PC-3 (cell line): ENCODE results near the gene HIF1AN. TPM values are rescaled to one million over a fixed set of nuclear protein-coding genes. Genes with fewer than 3 reads are reported as not detected.

Source experiments
- ATAC-seq: fragments of 200-7000 bp; cut with Tn5 transposase; 2 replicates; pipeline ENCODE4 v1.9.1; 2020; ENCODE audit warnings: mild to moderate bottlenecking, moderate library complexity
- BruUV-seq: library from RNA; stranded (reverse); fragments of 400-500 nt; replicated peaks from 2 replicates; lab custom pipeline; 2021; lab: Mats Ljungman, UMichigan
- CTCF ChIA-PET: fragments of 300-600 bp; sonication (Branson Sonifier 250); formaldehyde crosslinking; loops from one replicate; lab custom pipeline; 2022; ENCODE audit warnings: antibody characterized with exemption; lab: Charles Lee
- POLR2A ChIA-PET: fragments of 300-600 bp; sonication (Branson Sonifier 250); formaldehyde crosslinking; loops from one replicate; lab custom pipeline; 2022; ENCODE audit warnings: antibody characterized with exemption; ENCODE audit not compliant: unreplicated experiment; lab: Charles Lee
- DNase-seq: peaks from one replicate; pipeline ENCODE4 v3.0.0-alpha.2; 2015
- H2AFZ ChIP-seq: fragments of 300-600 bp; sonication (generic); 2 replicates; pipeline ENCODE4 v1.6.0; 2016; ENCODE audit warnings: antibody characterized with exemption, low read length
- H3F3A ChIP-seq: fragments of 300-600 bp; sonication (generic); one replicate; pipeline ENCODE4 v1.6.0; 2017; ENCODE audit warnings: antibody characterized with exemption, low read length, control low read depth, mild to moderate bottlenecking; ENCODE audit not compliant: unreplicated experiment
- H3K27ac ChIP-seq: fragments of 300-600 bp; sonication (generic); 2 replicates; pipeline ENCODE4 v1.5.1; 2016; ENCODE audit warnings: mild to moderate bottlenecking, low read length
- H3K27me3 ChIP-seq: fragments of 300-600 bp; sonication (generic); 2 replicates; pipeline ENCODE4 v1.6.1; 2016; ENCODE audit warnings: low read length, mixed read lengths
- H3K36me3 ChIP-seq: fragments of 300-600 bp; sonication (generic); 2 replicates; pipeline ENCODE4 v1.6.1; 2016; ENCODE audit warnings: low read depth, mixed run types, low read length, mixed read lengths
- H3K4me1 ChIP-seq: fragments of 300-600 bp; sonication (generic); 2 replicates; pipeline ENCODE4 v1.5.1; 2016; ENCODE audit warnings: low read length; ENCODE audit not compliant: insufficient read depth
- H3K4me2 ChIP-seq: fragments of 300-600 bp; sonication (generic); 2 replicates; pipeline ENCODE4 v1.6.0; 2016; ENCODE audit warnings: low read length
- H3K4me3 ChIP-seq: fragments of 300-600 bp; sonication (generic); 2 replicates; pipeline ENCODE4 v1.5.1; 2016; ENCODE audit warnings: mild to moderate bottlenecking, low read length, mixed read lengths
- H3K79me2 ChIP-seq: fragments of 300-600 bp; sonication (generic); 2 replicates; pipeline ENCODE4 v1.6.1; 2017; ENCODE audit warnings: low read length, mixed read lengths
- H3K9ac ChIP-seq: fragments of 300-600 bp; sonication (generic); 2 replicates; pipeline ENCODE4 v1.6.0; 2016; ENCODE audit warnings: mild to moderate bottlenecking, low read length
- H3K9me2 ChIP-seq: fragments of 300-600 bp; sonication (generic); replicated peaks from 2 replicates; pipeline ENCODE4 v1.6.1; 2016; ENCODE audit warnings: mixed run types, low read length, mixed read lengths
- H3K9me3 ChIP-seq: fragments of 300-600 bp; sonication (generic); 2 replicates; pipeline ENCODE4 v1.6.1; 2016; ENCODE audit warnings: low read length, mixed read lengths
- H4K20me1 ChIP-seq: fragments of 300-600 bp; sonication (generic); 2 replicates; pipeline ENCODE4 v1.6.1; 2016; ENCODE audit warnings: low read length, mixed read lengths
- EZH2 ChIP-seq: fragments of 300-600 bp; sonication (generic); IDR thresholded peaks from one replicate; pipeline ENCODE4 v1.6.1; 2017; ENCODE audit warnings: antibody characterized with exemption, mild to moderate bottlenecking, low read length; ENCODE audit not compliant: unreplicated experiment
- EZH2phosphoT487 ChIP-seq: fragments of 300-600 bp; sonication (generic); IDR thresholded peaks from 2 replicates; pipeline ENCODE4 v1.6.1; 2018; ENCODE audit warnings: mild to moderate bottlenecking, antibody characterized with exemption, low read length, borderline replicate concordance
- intact Hi-C: fragments of 100-400 bp; cut with micrococcal nuclease; formaldehyde crosslinking; loops from 2 replicates; pipeline ENCODE4 v1.9.0; 2023
- total RNA-seq: library from RNA; depleted of rRNA; stranded (reverse); fragments of >200 nt; gene quantifications from 2 replicates; pipeline ENCODE4 v1.2.3, GENCODE V29; 2014
- TF ChIP-seq, protein P1 (sequence below): fragments of 300-600 bp; sonication (generic); conservative IDR thresholded peaks from 2 replicates; pipeline ENCODE4 v1.5.1; 2017; ENCODE audit warnings: antibody characterized with exemption, low read depth, mild to moderate bottlenecking, low read length

Gene HIF1AN
- total RNA-seq, 1 experiment from 2014 or later: 4.5 TPM

DNA sequence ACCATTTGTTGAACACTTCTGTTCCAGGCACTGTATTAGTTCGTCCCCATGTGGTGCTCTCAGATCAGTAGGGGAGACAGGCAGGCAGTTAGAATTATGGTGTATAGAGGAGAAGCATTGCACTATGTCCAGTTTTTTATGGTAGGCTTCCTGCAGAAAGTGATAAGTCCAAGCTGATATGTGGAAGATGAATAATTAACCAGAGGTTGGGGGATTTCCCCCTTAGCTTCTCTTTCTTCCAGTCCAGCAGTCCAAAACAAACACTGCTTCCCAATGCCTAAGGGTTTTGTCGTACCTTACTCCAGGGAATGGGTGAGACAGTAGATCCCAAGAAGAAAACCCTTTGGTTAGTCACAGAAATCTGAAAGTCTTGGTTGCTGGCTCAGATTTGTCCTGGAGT is 19.2 kb downstream of the HIF1AN start:
- Histone ChIP-seq H3K79me2 (no peaks in the 10 kb centered on the region), H3K9me2 (no peaks in the 10 kb centered on the region), H3K9ac (no peak overlapping the region), H3K4me1 (no peaks in the 10 kb centered on the region), H3K27me3 (no peaks in the 10 kb centered on the region), H3K36me3 (no peaks in the 10 kb centered on the region), H2AFZ (no peak overlapping the region), H3K27ac (no peak overlapping the region), H3K9me3 (no peaks in the 10 kb centered on the region), H3K4me2 (no peak overlapping the region), H3K4me3 (no peak overlapping the region), H3F3A (no peaks in the 10 kb centered on the region), H4K20me1 (no peaks in the 10 kb centered on the region)
- intact Hi-C loops: no loop called here
- DNase-seq: no peak
- TF ChIP-seq EZH2 (no peak), EZH2phosphoT487 (no peak)
- TF ChIP-seq, protein P1, sequence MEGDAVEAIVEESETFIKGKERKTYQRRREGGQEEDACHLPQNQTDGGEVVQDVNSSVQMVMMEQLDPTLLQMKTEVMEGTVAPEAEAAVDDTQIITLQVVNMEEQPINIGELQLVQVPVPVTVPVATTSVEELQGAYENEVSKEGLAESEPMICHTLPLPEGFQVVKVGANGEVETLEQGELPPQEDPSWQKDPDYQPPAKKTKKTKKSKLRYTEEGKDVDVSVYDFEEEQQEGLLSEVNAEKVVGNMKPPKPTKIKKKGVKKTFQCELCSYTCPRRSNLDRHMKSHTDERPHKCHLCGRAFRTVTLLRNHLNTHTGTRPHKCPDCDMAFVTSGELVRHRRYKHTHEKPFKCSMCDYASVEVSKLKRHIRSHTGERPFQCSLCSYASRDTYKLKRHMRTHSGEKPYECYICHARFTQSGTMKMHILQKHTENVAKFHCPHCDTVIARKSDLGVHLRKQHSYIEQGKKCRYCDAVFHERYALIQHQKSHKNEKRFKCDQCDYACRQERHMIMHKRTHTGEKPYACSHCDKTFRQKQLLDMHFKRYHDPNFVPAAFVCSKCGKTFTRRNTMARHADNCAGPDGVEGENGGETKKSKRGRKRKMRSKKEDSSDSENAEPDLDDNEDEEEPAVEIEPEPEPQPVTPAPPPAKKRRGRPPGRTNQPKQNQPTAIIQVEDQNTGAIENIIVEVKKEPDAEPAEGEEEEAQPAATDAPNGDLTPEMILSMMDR: no peak
- no TSS peak for BruUV-seq
- ATAC-seq: no peak
- CTCF ChIA-PET: no interaction called here
- POLR2A ChIA-PET: no interaction called here

DNA sequence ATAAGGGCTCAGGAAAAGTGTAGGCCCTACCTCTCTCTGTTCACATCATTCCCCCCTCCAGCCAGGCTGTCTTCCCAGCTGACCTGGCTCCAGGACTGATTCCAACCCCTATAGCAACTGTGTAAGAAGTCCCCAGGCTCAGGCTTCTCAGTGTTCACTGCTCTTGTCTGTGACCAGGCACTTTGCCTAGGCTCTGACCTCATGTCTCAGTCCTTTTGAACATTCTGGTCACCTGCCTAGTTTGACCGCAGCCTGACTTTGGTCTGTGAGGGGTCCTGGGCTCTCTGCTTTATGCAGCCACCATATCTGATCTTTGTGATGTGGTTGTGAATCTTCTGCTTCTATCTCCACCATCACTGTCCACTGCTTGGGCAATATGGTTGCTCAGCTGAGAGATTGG is 24.5 kb downstream of the HIF1AN start:
- ChIA-PET CTCF (no interaction called here), POLR2A (no interaction called here)
- Histone ChIP-seq H3K27me3 (no peaks in the 10 kb centered on the region), H3K9me3 (no peaks in the 10 kb centered on the region), H3K4me2 (no peak overlapping the region), H3K4me3 (no peak overlapping the region), H3K36me3 (no peaks in the 10 kb centered on the region), H3K79me2 (no peaks in the 10 kb centered on the region), H3K9ac (no peak overlapping the region), H3K9me2 (no peaks in the 10 kb centered on the region), H3K27ac (no peak overlapping the region), H3F3A (no peaks in the 10 kb centered on the region), H3K4me1 (no peaks in the 10 kb centered on the region), H2AFZ (no peak overlapping the region), H4K20me1 (no peaks in the 10 kb centered on the region)
- ATAC-seq (no peak), DNase-seq (no peak)
- intact Hi-C loops: loop anchor here (10.0 kb wide), 1 partner anchor 315 kb away; no protein-coding TSS in a partner anchor
- BruUV-seq: no TSS peak
- TF ChIP-seq, protein P1: no peak
- TF ChIP-seq EZH2: no peak
- TF ChIP-seq EZH2phosphoT487: no peak

DNA sequence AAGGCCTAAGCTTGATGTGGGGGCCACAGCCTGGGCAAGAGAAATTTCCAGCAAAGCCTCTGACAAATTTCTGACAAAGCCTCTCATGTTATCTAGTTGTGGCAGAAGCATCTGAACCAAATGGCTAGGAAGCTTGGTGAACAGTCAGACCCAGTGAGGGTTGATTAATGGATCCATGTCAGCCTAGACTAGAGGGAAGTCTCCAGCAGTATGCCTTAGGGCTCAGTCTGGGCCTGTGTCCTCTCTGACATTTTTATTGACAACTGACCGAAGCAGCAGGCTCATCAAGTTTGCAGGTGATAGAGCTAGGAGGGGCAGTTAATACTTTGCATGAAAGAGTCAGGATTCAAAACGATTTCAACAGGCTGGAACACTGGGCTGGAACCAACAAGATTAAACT is 25.3 kb downstream of the HIF1AN start:
- Histone ChIP-seq H3K36me3 (no peaks in the 10 kb centered on the region), H3K27me3 (no peaks in the 10 kb centered on the region), H3F3A (no peaks in the 10 kb centered on the region), H3K9me2 (no peaks in the 10 kb centered on the region), H2AFZ (no peak overlapping the region), H3K79me2 (no peaks in the 10 kb centered on the region), H3K9ac (no peak overlapping the region), H3K27ac (no peak overlapping the region), H4K20me1 (no peaks in the 10 kb centered on the region), H3K9me3 (no peaks in the 10 kb centered on the region), H3K4me3 (no peak overlapping the region), H3K4me1 (no peaks in the 10 kb centered on the region), H3K4me2 (no peak overlapping the region)
- TF ChIP-seq EZH2: no peak
- no peak for TF ChIP-seq EZH2phosphoT487
- TF ChIP-seq, protein P1: no peak
- POLR2A ChIA-PET: interaction anchor here (0.6 kb wide), 1 partner anchor 50 kb away, joined by 8 read pairs; no protein-coding TSS in a partner anchor
- ATAC-seq (no peak), DNase-seq (no peak)
- intact Hi-C loops: loop anchor here (10.0 kb wide), 1 partner anchor 314 kb away; no protein-coding TSS in a partner anchor
- CTCF ChIA-PET: interaction anchor here (0.6 kb wide), 1 partner anchor 145 kb away, joined by 4 read pairs; no protein-coding TSS in a partner anchor
- BruUV-seq: no TSS peak
